ENCODE results near the gene ZBTB20.

The ZBTB20 gene

DNA sequence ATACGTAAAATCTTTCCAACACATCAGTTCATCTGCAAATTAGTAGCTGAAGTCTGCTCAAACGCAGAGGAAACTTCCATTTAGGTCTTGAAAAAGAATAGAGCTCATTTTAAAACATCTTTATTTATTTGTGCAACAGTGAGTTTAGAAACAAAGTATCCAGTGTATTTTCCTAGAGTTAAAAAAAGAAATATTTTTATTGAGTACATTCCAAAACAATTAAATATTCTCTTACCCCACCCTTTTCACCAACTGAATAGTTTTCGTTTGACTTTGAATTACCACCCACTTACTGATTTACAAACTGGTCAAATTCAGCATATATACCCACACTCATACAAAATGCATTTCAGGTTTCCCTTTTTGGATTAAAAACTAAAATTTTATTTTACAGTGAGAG, 104.7 kb downstream of the ZBTB20 start:
- no peak overlapping the region for H3K4me3 ChIP-seq (ENCODE audit: low read length)
- TF ChIP-seq ZNF274 (IDR thresholded peaks at IDR 0.05; ENCODE audit: low read depth, low read length), result no peak

DNA sequence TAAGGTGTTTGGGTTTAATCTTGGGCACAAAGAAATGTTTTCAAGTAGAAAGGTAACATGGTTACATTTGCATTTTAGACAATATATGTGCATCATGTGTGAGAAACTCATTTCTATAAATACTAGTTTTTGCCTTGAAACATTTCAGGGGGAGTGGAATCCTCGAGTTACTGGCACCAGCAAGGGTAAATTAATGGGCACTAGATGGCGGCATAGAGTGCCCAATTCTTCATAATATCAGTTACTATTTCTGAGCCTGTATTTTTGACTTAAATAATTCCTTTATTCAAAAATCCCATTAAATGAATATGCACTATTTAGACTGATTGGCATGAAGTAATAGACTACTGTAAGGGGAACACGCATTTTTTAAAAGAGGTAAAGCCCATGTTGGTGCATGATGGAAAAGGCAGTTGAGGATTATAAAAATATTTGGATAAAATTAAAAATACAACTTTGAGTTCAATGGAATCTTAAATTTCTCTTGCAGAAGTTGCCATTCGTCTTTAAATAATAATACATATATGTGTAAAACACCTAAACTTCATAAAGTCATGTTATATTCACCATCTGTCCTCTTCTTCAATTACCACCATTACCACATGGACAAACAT, 106.3 kb downstream of the ZBTB20 start:
- no peak overlapping the region for H3K4me3 ChIP-seq (ENCODE audit: low read length)
- no peak for TF ChIP-seq ZNF274 (IDR thresholded peaks at IDR 0.05; ENCODE audit: low read depth, low read length)

DNA sequence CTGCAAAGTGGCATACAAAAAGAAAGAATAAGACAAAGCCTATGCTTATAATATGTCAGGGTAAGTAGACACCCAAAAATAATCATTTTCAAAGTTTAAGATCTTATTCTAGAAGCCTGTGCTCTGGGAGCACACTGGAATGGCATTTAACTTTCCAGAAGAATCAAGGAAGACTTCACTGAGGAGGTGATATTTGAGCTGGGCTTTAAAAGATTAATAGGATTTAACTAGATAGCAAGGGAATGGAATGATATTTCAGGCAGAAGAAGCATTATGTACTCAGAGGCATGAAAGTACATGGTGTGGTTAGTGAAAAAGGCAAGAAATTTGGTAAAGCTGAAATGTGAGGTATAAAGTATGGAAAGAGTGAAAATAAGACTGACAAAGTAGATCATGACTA, 106.8 kb downstream of the ZBTB20 start:
- TF ChIP-seq ZNF274 (IDR thresholded peaks at IDR 0.05; ENCODE audit: low read depth, low read length), result no peak
- H3K4me3 ChIP-seq (ENCODE audit: low read length), result no peak overlapping the region

DNA sequence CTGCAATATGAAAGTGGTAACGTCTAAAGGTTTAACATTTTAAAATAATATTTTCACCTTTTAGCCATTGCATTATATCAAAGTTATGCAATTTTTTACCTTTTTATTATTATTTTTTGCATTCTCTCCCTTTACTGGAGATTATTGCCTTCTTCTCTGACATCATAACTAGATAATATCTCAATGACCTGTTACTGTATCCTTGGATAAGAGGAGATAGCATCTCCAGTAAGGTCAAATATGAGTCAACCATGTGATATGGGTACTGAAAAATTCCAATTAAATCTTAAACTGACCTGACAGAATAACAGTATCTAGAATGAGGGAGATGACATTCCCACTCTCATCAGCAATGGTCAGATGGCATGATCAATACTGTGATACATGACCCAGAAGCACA, 108.3 kb downstream of the ZBTB20 start:
- no peak overlapping the region for H3K4me3 ChIP-seq (ENCODE audit: low read length)
- no peak for TF ChIP-seq ZNF274 (IDR thresholded peaks at IDR 0.05; ENCODE audit: low read depth, low read length)

DNA sequence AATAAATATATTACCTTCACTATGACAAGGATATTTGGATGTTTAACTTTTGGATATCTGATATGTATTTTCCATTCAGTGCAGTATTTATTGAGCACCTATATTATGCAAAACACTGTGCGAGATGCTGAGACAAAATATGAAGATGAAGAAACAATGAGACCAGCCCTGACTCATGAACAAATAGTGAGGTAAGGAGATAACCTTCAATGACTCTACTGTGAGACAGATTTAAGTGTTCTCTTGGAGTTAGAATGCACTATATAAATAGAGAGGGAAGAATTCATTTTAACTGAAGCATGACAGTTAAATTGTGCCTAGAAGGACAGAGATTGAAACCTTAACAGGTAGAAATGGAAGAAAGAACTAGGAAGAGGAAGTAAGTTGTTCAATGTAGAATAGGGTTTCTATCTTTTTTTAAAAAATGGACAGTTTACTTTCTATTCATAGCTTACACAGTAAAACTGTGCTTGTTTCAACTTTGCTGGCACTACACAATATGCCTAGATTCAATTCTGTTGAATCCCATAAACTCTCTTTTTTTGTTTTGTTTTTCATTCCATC, 124.2 kb downstream of the ZBTB20 start:
- TF ChIP-seq ZNF274 (IDR thresholded peaks at IDR 0.05; ENCODE audit: low read depth, low read length), result no peak
- no peak overlapping the region for H3K4me3 ChIP-seq (ENCODE audit: low read length)

DNA sequence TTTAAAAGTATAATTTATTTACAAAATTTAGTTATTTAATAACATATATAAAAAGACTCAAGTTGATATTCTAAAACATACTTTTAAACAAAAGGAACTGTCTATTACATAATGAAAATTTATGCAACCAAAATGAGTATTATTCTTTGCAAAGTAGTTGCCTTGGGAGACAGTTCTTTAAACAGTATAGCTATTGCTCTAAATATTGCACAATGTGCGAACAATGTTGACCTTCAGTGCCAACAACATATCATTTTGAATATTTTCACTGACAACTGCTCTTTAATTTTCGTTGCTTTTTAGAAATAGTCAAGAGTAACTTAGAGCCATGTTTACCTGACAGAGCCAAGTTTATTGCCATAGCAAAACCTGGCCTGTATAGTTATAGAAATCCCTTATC, 124.9 kb downstream of the ZBTB20 start:
- no peak overlapping the region for H3K4me3 ChIP-seq (ENCODE audit: low read length)

DNA sequence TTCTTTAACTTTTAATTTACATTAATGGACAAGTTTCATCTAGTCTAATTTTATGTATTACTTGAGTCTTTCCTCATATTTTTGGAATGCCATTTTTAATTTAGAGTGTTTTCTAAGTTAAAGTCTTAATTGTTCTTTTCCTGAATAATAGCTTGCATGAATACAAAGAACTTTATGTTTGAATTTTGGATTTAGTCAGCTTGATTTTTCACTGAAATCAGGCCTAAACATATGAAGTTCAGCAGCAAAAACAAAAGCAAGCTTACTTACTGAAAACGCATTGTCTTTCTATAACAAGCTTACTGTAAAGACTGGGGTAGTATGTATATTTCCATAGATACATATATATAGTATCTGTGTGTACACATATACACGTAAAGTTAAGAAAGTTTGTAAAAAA, 126.0 kb downstream of the ZBTB20 start:
- no peak for TF ChIP-seq ZNF274 (IDR thresholded peaks at IDR 0.05; ENCODE audit: low read depth, low read length)
- no peak overlapping the region for H3K4me3 ChIP-seq (ENCODE audit: low read length)

More for the DNA sequence above, 124.9 kb downstream of the ZBTB20 start:
- no peak for TF ChIP-seq ZNF274 (IDR thresholded peaks at IDR 0.05; ENCODE audit: low read depth, low read length)

DNA sequence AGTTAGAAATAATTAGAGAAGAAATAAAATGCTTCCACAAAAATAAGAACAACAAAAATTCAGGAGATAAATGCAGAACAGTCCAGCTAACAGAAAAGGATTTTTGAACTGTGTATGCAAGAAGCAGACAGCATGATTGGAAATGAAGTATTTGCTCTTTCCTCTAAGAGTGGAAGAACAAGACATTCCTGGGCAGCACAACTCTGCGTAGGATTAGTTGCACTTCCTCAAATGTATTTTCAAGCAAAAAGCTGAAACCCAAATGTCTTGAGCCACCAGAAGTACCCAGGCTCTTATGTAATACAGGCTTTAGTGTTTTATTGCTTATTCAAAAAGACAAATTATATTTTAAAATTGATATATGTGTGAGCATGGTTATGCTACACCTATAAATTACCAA, 127.2 kb downstream of the ZBTB20 start:
- no peak overlapping the region for H3K4me3 ChIP-seq (ENCODE audit: low read length)
- no peak for TF ChIP-seq ZNF274 (IDR thresholded peaks at IDR 0.05; ENCODE audit: low read depth, low read length)

DNA sequence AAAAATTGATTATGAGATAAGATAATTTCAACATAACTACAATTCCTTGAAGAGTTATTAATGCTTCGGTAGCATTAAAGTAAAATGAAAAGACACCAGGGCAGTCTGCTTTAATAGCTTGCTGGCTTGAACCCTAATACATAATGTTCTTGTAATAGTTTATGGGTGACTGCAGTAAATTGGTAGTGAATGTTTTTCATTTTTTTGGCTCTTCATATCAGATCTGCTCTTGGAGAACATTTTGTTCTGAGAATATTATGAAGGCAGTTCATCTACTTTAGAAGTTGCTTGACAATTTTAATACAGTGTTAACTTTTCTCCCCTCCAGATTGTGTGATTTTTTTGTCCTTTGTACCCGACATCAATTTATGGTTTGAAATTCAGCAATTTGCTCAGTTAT, 128.4 kb downstream of the ZBTB20 start:
- H3K4me3 ChIP-seq (ENCODE audit: low read length), result no peak overlapping the region

DNA sequence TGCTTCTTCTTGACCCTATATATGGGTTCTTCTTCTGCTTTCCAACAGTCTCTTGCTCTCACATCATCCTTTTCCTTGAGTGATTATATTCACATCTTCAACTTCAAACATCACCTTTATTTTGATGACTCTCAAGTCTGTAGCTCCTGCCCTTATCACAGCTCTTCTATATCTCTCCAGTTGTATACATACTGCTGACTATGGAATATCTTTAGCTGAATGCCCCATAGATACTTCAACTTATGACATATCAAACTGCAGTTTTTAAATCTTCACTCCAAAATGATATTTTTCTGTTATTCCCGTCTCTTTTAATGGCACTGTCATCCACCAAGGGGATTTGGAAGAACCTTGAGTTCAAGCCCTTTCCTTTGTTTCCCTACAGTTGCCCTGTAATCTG, 139.1 kb downstream of the ZBTB20 start:
- H3K4me3 ChIP-seq (ENCODE audit: low read length), result no peak overlapping the region
- no peak for TF ChIP-seq ZNF274 (IDR thresholded peaks at IDR 0.05; ENCODE audit: low read depth, low read length)

More for the DNA sequence above, 128.4 kb downstream of the ZBTB20 start:
- no peak for TF ChIP-seq ZNF274 (IDR thresholded peaks at IDR 0.05; ENCODE audit: low read depth, low read length)

DNA sequence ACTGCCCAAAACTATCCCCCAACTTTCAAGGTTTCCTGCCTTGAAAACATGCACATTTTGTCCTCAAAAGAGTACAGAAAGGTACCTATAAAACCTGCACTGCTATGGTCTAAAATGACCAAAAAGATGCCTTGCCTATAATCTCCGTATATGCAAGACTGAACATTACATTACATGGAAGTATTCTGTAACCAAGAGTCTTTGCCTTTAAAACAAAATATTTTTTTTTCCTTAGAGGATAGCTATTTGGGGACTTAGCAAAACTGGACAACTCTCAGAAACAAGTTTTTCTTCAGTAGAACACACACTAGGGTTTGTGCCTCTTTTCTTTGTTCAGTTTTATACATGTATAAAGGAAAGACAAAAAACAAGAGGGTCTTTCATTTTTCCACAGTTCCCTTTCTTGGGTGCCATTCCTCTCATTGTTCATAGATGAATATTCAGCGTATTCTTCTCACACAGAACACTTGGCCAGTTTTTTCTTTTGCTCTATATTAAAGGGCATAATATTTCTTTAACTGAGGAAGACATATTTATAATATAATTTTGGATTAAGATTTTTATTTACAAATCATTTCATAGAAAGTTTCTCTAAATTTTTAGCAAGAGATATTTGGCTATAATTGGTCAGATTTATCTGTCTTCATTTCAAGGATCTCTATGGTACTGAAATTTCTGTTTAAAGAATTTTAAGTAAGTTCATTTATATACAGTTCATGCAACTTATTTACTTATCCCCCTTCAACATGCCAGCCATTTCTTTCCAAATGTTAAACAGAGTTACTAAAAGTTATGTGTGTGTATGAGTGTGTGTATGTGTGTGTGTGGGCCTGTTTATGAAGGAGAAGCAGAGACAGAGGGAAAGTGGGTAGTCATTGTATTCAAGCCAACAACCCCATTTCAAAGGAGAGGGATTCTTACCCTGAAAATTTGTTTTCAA, 142.6 kb downstream of the ZBTB20 start:
- no peak for TF ChIP-seq ZNF274 (IDR thresholded peaks at IDR 0.05; ENCODE audit: low read depth, low read length)
- no peak overlapping the region for H3K4me3 ChIP-seq (ENCODE audit: low read length)

DNA sequence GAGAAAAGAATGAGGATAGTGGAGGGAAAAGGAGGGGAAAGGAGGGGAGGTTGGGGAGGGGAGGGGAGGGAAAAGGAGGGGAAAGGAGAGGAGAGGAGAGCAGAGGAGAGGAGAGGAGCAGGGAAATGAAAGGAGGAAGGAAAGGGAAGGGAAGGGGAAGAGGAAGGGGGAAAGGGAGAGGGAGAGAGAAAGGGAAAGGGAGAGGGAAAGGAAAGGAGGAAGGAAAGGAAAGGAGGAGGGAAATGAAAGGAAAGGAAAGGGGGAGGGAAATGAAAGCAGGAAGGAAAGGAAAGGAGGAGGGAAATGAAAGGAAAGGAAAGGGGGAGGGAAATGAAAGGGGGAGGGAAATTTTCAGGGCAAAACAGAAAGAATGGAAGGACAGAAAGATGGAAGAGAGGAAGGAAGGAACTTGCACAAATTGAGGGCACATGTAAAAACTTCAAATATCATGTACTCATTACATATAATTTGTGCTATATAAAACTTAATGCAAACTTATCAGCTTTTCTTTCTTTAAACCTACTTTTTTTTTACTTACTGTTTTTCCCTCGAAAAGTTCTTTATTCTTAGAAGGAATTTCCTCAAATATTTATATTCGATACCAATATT, 148.0 kb downstream of the ZBTB20 start:
- TF ChIP-seq ZNF274 (IDR thresholded peaks at IDR 0.05; ENCODE audit: low read depth, low read length), result no peak
- H3K4me3 ChIP-seq (ENCODE audit: low read length), result no peak overlapping the region

DNA sequence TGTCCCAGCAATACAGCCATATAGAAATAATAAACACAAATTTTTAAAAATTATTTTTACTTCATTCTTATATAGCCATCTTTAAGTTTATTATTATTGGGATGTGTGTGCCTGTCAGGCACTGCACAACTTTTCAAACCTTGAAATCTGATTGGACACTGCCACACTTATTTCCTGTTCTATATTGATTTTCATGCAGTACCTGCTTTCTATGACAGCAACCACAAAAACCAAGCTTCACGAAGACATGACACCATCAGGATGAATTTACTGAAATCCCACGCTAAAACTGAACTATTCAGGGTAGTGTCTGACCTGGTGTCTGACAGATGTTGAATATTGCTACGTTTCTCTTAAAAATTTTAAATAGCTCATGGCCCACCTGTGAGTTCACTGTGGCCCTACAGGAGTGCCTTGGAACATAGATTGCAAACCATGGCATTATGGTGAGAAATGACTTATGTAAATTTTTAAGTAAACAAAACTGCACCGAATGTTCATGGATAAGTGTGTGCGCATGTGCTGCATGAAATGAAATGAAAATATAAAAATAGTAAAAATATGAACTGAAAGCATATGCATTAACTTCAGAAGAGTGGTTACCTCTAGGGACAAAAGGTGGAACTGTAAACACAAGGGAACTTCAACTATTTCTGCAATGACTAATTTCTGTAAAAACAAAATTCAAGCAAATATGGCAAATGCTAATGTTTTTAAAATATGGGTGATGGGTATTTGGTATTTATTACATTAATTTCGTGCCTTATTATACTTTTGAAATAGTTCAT, 152.3 kb downstream of the ZBTB20 start:
- TF ChIP-seq ZNF274 (IDR thresholded peaks at IDR 0.05; ENCODE audit: low read depth, low read length), result no peak
- no peak overlapping the region for H3K4me3 ChIP-seq (ENCODE audit: low read length)

DNA sequence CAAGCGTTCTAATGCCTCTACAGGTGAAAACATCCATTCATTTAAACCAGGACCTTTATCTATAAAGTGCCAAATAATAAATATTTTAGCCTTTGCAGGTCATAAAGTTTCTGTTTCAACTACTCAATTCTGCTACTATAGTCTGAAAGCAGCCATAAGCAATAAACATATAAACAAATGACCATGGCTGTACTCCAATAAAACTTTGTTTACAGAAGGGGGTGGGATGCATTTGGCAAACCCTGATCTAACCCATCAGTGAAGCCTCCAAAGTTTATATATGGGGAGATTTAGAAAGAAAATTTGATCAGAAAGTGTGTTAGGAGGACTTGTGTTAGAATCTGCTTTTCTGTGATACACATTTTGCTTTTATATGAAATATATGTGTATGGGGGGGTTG, 161.3 kb downstream of the ZBTB20 start:
- TF ChIP-seq ZNF274 (IDR thresholded peaks at IDR 0.05; ENCODE audit: low read depth, low read length), result no peak
- H3K4me3 ChIP-seq (ENCODE audit: low read length), result no peak overlapping the region

All from GM08714 (cell line).